Hepatocyte (in vitro differentiated cells): ENCODE results near the gene DCAF11.

Experiments
- EZH2 ChIP-seq: fragments of 200-600 bp; sonication (generic); IDR thresholded peaks from 2 replicates; pipeline ENCODE4 v1.6.1; 2016; ENCODE audit warnings: antibody characterized with exemption, mild to moderate bottlenecking, borderline replicate concordance
- EZH2phosphoT487 ChIP-seq: fragments of 200-600 bp; sonication (generic); IDR thresholded peaks from one replicate; pipeline ENCODE4 v1.6.1; 2018; ENCODE audit warnings: antibody characterized with exemption, mild to moderate bottlenecking, low read depth, moderate library complexity; ENCODE audit not compliant: unreplicated experiment, severe bottlenecking
- TF ChIP-seq, protein P1 (sequence below): fragments of 200-600 bp; sonication (generic); IDR thresholded peaks from 2 replicates; pipeline ENCODE4 v1.5.1; 2016; ENCODE audit warnings: antibody characterized with exemption, mild to moderate bottlenecking; ENCODE audit not compliant: poor library complexity

DNA sequence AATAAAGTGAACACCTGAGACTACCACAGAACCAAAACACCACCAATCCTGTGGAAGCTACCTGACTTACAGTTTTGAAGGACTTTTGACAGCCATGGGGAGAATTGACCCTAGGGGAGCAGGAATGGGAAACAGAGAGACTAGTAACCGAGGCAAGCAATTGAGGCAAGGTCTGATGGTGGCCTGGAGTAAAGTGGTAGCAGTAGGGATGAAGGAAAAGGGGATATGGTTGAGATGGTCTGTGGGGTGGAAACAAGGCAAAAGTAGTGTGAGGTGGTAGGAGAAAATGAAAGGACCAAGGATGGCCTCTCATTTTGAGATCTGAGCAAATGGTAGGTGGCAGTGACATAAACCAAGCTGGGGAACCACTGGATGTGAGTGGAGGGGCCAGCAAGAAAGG is 42.3 kb downstream of the DCAF11 start:
- TF ChIP-seq, protein P1, sequence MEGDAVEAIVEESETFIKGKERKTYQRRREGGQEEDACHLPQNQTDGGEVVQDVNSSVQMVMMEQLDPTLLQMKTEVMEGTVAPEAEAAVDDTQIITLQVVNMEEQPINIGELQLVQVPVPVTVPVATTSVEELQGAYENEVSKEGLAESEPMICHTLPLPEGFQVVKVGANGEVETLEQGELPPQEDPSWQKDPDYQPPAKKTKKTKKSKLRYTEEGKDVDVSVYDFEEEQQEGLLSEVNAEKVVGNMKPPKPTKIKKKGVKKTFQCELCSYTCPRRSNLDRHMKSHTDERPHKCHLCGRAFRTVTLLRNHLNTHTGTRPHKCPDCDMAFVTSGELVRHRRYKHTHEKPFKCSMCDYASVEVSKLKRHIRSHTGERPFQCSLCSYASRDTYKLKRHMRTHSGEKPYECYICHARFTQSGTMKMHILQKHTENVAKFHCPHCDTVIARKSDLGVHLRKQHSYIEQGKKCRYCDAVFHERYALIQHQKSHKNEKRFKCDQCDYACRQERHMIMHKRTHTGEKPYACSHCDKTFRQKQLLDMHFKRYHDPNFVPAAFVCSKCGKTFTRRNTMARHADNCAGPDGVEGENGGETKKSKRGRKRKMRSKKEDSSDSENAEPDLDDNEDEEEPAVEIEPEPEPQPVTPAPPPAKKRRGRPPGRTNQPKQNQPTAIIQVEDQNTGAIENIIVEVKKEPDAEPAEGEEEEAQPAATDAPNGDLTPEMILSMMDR: no peak
- no peak for TF ChIP-seq EZH2
- no peak for TF ChIP-seq EZH2phosphoT487
